H9 (cell line): ENCODE data around the gene LRWD1. TPM values are rescaled to one million over a fixed set of nuclear protein-coding genes. Genes with fewer than 3 reads are reported as not detected.

Experiments used
- DNase-seq: peaks from one replicate; pipeline ENCODE4 v3.0.0-alpha.2; 2017
- H2AFZ ChIP-seq: one replicate; pipeline ENCODE4 v1.6.1; 2013; ENCODE audit warnings: mild to moderate bottlenecking, low read length, control low read depth, moderate library complexity
- H2AK5ac ChIP-seq: 2 replicates; pipeline ENCODE4 v1.6.1; 2013; ENCODE audit warnings: low read length, control low read depth, mixed read lengths; ENCODE audit not compliant: insufficient read length
- H2BK120ac ChIP-seq: one replicate; pipeline ENCODE4 v1.6.1; 2013; ENCODE audit warnings: low read depth, mild to moderate bottlenecking, low read length, control low read depth, inconsistent platforms; ENCODE audit not compliant: poor library complexity, severe bottlenecking
- H2BK12ac ChIP-seq: 2 replicates; pipeline ENCODE4 v1.6.1; 2013; ENCODE audit warnings: low read length, control low read depth, mixed read lengths, low read depth; ENCODE audit not compliant: insufficient read length
- H2BK15ac ChIP-seq: 2 replicates; pipeline ENCODE4 v1.6.1; 2013; ENCODE audit warnings: low read depth, low read length, control low read depth
- H2BK20ac ChIP-seq: one replicate; pipeline ENCODE4 v1.6.1; 2013; ENCODE audit warnings: low read depth, mild to moderate bottlenecking, low read length, control low read depth, inconsistent platforms; ENCODE audit not compliant: poor library complexity, severe bottlenecking
- H2BK5ac ChIP-seq: 2 replicates; pipeline ENCODE4 v1.6.1; 2013; ENCODE audit warnings: low read length, control low read depth, mixed read lengths; ENCODE audit not compliant: insufficient read length
- H3K14ac ChIP-seq: 2 replicates; pipeline ENCODE4 v1.6.1; 2013; ENCODE audit warnings: low read length, control low read depth; ENCODE audit not compliant: insufficient read depth
- H3K18ac ChIP-seq: 2 replicates; pipeline ENCODE4 v1.6.1; 2013; ENCODE audit warnings: low read depth, mild to moderate bottlenecking, mixed read lengths, low read length, control low read depth; ENCODE audit not compliant: insufficient read length
- H3K23ac ChIP-seq: 2 replicates; pipeline ENCODE4 v1.6.1; 2013; ENCODE audit warnings: low read length, control low read depth, mixed read lengths, low read depth; ENCODE audit not compliant: insufficient read length
- H3K23me2 ChIP-seq: 2 replicates; pipeline ENCODE4 v1.6.1; 2013; ENCODE audit warnings: low read depth, mild to moderate bottlenecking, mixed read lengths, low read length, control low read depth; ENCODE audit not compliant: insufficient read length, poor library complexity, severe bottlenecking
- H3K27ac ChIP-seq: 2 replicates; pipeline ENCODE4 v1.5.1; 2013; ENCODE audit warnings: low read length, control low read depth, mixed read lengths, low read depth; ENCODE audit not compliant: insufficient read length
- H3K27me3 ChIP-seq: 2 replicates; pipeline ENCODE4 v1.6.1; 2013; ENCODE audit warnings: low read length, control low read depth, inconsistent platforms; ENCODE audit not compliant: insufficient read depth
- H3K4ac ChIP-seq: 2 replicates; pipeline ENCODE4 v1.6.1; 2013; ENCODE audit warnings: low read depth, mild to moderate bottlenecking, control low read depth, inconsistent platforms, low read length, moderate library complexity
- H3K4me1 ChIP-seq: 2 replicates; pipeline ENCODE4 v1.6.1; 2013; ENCODE audit warnings: low read length, control low read depth, inconsistent platforms; ENCODE audit not compliant: insufficient read depth
- H3K4me2 ChIP-seq: 2 replicates; pipeline ENCODE4 v1.6.1; 2013; ENCODE audit warnings: low read length, control low read depth, mixed read lengths; ENCODE audit not compliant: insufficient read length, insufficient read depth
- H3K56ac ChIP-seq: 2 replicates; pipeline ENCODE4 v1.6.1; 2013; ENCODE audit warnings: low read depth, mild to moderate bottlenecking, mixed read lengths, low read length, control low read depth; ENCODE audit not compliant: insufficient read length
- H3K79me1 ChIP-seq: 2 replicates; pipeline ENCODE4 v1.6.1; 2013; ENCODE audit warnings: low read depth, mild to moderate bottlenecking, moderate library complexity, low read length, control low read depth, inconsistent platforms; ENCODE audit not compliant: insufficient read depth, poor library complexity, severe bottlenecking
- H3K79me2 ChIP-seq: 2 replicates; pipeline ENCODE4 v1.6.1; 2013; ENCODE audit warnings: low read length, control low read depth, inconsistent platforms; ENCODE audit not compliant: insufficient read depth
- H3K9ac ChIP-seq: 2 replicates; pipeline ENCODE4 v1.6.1; 2013; ENCODE audit warnings: low read length, control low read depth, mixed read lengths; ENCODE audit not compliant: insufficient read length; ENCODE audit errors: extremely low read depth
- H3K9me3 ChIP-seq: one replicate; pipeline ENCODE4 v1.6.1; 2013; ENCODE audit warnings: low read depth, low read length, inconsistent platforms; ENCODE audit not compliant: control insufficient read depth
- H3T11ph ChIP-seq: one replicate; pipeline ENCODE4 v1.6.1; 2013; ENCODE audit warnings: mild to moderate bottlenecking, low read length, control low read depth, inconsistent platforms
- H4K20me1 ChIP-seq: one replicate; pipeline ENCODE4 v1.6.1; 2013; ENCODE audit not compliant: control insufficient read depth, insufficient read length, insufficient read depth
- H4K5ac ChIP-seq: 2 replicates; pipeline ENCODE4 v1.6.1; 2013; ENCODE audit warnings: low read depth, mild to moderate bottlenecking, mixed read lengths, low read length, control low read depth; ENCODE audit not compliant: insufficient read length
- H4K8ac ChIP-seq: replicated peaks from 2 replicates; pipeline ENCODE4 v1.6.1; 2013; ENCODE audit warnings: low read length, control low read depth, mixed read lengths, low read depth; ENCODE audit not compliant: insufficient read length
- H4K91ac ChIP-seq: 2 replicates; pipeline ENCODE4 v1.6.1; 2013; ENCODE audit warnings: low read depth, mild to moderate bottlenecking, moderate library complexity, mixed read lengths, low read length, control low read depth; ENCODE audit not compliant: insufficient read length
- H3K27ac Mint-ChIP-seq, 3 experiments: 2 replicates in 2 of 3; 3 replicates in 1 of 3; pipeline ENCODE4 v1.8.0; 2020 to 2021; ENCODE audit warnings: mixed read lengths in 3 of 3, mild to moderate bottlenecking in 1 of 3, moderate library complexity in 1 of 3
- H3K27me3 Mint-ChIP-seq: 2 replicates; pipeline ENCODE4 v1.8.0; 2021; ENCODE audit warnings: low read depth, mild to moderate bottlenecking, moderate library complexity, mixed read lengths
- H3K36me3 Mint-ChIP-seq, 3 experiments: 2 replicates in 2 of 3; 3 replicates in 1 of 3; pipeline ENCODE4 v1.8.0; 2020 to 2021; ENCODE audit warnings: low read depth in 3 of 3, mixed read lengths in 3 of 3; ENCODE audit not compliant: insufficient read depth in 1 of 3
- H3K4me1 Mint-ChIP-seq, 2 experiments: 2 replicates each; pipeline ENCODE4 v1.8.0; 2020; ENCODE audit warnings: mixed read lengths in 2 of 2
- H3K4me3 Mint-ChIP-seq, 2 experiments: 2 replicates in 1 of 2; 3 replicates in 1 of 2; pipeline ENCODE4 v1.8.0; 2020 to 2021; ENCODE audit warnings: mild to moderate bottlenecking in 2 of 2, mixed read lengths in 2 of 2, moderate library complexity in 1 of 2
- H3K9me3 Mint-ChIP-seq, 2 experiments: 2 replicates in 1 of 2; 3 replicates in 1 of 2; pipeline ENCODE4 v1.8.0; 2020; ENCODE audit warnings: mild to moderate bottlenecking in 2 of 2, mixed read lengths in 2 of 2, moderate library complexity in 1 of 2
- CTCF ChIP-seq: fragments of 200-600 bp; sonication (generic); conservative IDR thresholded peaks from 3 replicates; pipeline ENCODE4 v1.8.0; 2021; ENCODE audit warnings: antibody characterized with exemption, mild to moderate bottlenecking
- WGBS: extraction: QIAGEN DNeasy Blood & Tissue Kit; methylation state at CpG from one replicate; pipeline ENCODE4 v1.1.7; 2013; ENCODE audit warnings: missing lambda C conversion rate, low lambda C conversion rate, mixed read lengths; ENCODE audit not compliant: insufficient read length; ENCODE audit errors: extremely low coverage; 5-methylcytosine and 5-hydroxymethylcytosine counted together
- total RNA-seq: library from RNA; stranded (reverse); gene quantifications from 2 replicates; pipeline ENCODE4 v1.2.1, GENCODE V29; 2021

The LRWD1 gene
- total RNA-seq, 1 experiment from 2014 or later: 35.1 TPM

GRCh38 chr7:102427019-102427405 lies 37.8 kb upstream of the LRWD1 start:
- Histone ChIP-seq H4K8ac (no peak overlapping the region), H3K9ac (no peak overlapping the region), H3K79me1 (no peaks in the 10 kb centered on the region), H2BK5ac (no peak overlapping the region), H3K23me2 (no peaks in the 10 kb centered on the region), H3K23ac (no peak overlapping the region), H3K79me2 (no peaks in the 10 kb centered on the region), H3K4ac (no peak overlapping the region), H2AFZ (no peak overlapping the region), H3K56ac (no peak overlapping the region), H4K20me1 (no peaks in the 10 kb centered on the region), H2AK5ac (no peak overlapping the region), H3K27me3 (no peaks in the 10 kb centered on the region), H3K18ac (no peak overlapping the region), H2BK20ac (no peak overlapping the region), H4K5ac (no peak overlapping the region), H3K4me1 (no peaks in the 10 kb centered on the region; the same call in 1 of the 2 replicates), H2BK12ac (no peak overlapping the region), H2BK15ac (no peak overlapping the region), H3K27ac (no peak overlapping the region), H2BK120ac (no peak overlapping the region), H4K91ac (no peak overlapping the region), H3K9me3 (no peaks in the 10 kb centered on the region), H3T11ph (no peak overlapping the region), H3K14ac (no peak overlapping the region), H3K4me2 (no peak overlapping the region)
- no peak overlapping the region for H3K4me3 Mint-ChIP-seq
- H3K9me3 Mint-ChIP-seq: no peaks in the 10 kb centered on the region
- H3K36me3 Mint-ChIP-seq: peaks cover 15 to 44% (median 34%) of the 10 kb centered on the region in 3 experiments
- H3K4me1 Mint-ChIP-seq: peaks cover 18 to 20% of the 10 kb centered on the region in 2 experiments
- no peak overlapping the region for H3K27ac Mint-ChIP-seq
- DNase-seq: no peak
- peaks cover 4% of the 10 kb centered on the region for H3K27me3 Mint-ChIP-seq
- WGBS: no CpG with 5 or more reads among the region's 5 CpGs
- no peak for TF ChIP-seq CTCF
